ENCODE measurements around the gene ZNF462.

DNA sequence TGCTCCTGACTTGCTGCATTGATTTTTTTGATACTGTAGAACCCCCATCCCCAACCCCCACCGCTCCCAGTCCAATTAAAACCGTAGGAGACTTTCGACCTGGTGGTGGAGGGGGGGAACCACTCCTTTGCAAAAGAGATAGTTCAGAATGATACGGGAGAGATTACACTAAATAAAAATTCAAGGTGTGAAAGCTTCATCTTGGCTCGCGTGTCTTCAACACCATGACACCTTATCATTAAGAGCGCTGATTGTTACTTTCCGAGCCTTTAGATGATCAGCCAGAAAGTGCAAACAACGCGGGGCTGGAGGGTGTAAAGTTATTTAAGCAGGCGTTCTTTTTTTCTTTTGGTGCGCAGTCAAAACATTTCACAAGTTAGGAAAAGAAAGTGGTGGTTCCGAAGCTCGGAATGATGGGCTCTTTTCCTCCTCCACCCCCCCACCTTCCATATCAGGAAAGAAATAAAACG, 1.3 kb upstream of the ZNF462 start:
- TF ChIP-seq POLR2A (IDR thresholded peaks at IDR 0.05; ENCODE audit: low read length): no peak
- TF ChIP-seq GATA1 (IDR thresholded peaks at IDR 0.05; ENCODE audit: low read depth, low read length): no peak

Measured in erythroblast (primary cell).